NCI-H1417 treated with DMSO at 0.1 percent for 48 hours (cell line): Measurements from ENCODE around the gene NANOS1.
"Not testable (repeated sequence)": the region's sequence is repeated elsewhere in the genome, so short reads cannot be mapped to it uniquely, and the experiment has no call there.

ENCODE experiments used
- DNase-seq: peaks from one replicate; lab custom pipeline; 2025; lab: John Stamatoyannopoulos, UW

NANOS1 gene

DNA sequence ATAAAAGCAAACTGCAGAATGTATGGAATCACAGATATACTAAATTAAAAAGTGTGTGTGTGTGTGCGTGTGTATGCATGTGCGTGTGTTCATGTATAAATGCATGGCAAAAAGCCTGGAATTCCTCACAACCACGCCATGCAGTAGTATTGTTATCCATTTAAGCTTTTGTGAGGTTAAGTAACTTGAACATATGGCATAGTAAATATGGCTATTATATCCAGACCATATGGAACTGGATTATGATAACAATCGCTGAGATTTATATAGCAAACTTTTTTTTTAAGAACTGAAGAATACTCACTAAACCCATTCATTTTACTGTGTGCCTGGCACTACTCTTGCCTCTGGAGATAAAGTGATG, 22.3 kb upstream of the NANOS1 start:
- no peak for DNase-seq

DNA sequence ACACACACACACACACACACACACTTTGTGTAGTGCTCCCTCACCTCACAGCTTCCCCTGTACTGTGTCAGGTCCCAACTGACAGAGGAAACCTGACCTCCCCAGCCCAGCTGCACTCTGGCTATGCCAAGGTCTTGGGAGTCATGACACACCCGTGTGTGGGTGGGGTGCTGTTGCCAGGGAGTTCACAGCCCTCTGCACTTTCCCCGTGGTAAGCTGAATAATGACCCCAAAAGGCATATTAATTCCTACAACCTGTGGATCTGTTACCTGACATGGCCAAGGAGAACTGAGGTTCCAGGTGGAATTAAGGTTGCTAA, 8.9 kb upstream of the NANOS1 start:
- DNase-seq = no peak

DNA sequence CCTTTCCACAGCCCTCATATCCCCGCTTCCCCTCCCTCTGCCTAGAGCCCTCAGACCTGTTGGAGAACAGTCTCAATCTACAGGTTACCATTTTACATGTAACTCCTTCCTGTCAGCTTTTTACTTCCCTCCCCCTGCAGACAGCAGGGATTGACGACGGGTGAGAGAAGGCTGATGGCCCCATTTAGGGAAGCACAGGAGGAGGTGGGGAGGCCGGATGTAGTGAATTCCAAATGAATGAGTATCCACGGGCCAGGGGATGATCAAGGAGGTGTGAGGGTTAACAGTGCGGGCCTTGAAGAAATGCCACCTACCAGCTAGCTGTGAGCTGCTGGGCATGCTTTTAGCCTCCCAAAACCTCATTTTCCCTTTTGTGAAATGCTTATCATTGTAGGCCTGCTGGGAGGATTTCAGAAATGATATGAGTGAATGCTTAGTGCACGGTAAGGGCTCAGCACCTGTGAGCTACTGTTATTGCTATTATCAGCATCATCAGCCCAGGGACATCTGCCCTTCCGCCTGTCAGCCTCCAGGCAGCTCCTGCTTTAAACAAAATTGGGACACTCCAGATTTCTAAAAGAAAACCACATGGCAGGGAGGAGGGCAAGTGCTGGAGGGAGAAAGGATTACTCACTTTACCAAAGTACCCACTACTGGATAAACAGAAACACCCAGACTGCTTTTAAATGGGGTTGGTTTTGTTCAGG, 6.5 kb upstream of the NANOS1 start:
- DNase-seq = no peak

DNA sequence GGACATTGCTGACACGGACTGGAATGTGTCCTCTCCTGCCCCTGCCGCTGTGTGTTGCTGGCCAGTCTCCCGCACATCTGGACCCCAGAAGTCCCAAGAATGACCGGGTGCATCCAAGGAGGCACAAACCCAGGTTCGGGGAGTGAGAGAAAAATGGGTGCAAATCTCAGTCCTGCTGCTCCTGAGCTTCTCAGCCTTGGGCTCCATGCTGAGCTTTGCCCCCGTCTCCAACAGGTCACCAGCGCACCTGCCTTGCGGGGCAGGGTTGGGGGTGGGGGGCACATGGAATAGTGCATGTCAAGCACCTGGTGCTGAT, 6.0 kb upstream of the NANOS1 start:
- DNase-seq = no peak

DNA sequence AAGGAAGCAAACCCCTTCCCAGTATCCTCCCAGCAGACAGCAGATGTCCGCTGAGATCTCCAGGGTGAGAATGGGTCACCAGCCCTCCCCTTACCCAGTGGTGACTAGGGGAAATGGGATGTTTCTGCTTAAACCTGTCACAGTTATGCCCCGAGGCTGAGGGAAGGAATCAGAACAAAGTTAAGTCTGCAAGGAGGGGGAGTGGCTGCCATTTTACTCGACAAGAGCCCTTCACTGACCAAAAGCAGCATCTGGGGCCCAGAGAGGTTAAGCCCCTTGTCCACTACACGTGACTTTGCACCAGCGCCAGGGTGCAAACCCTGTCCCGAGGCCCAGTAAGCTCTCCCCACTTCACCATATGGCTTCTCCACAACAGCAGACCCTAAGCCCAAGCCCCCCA, 4.6 kb upstream of the NANOS1 start:
- DNase-seq = no peak

DNA sequence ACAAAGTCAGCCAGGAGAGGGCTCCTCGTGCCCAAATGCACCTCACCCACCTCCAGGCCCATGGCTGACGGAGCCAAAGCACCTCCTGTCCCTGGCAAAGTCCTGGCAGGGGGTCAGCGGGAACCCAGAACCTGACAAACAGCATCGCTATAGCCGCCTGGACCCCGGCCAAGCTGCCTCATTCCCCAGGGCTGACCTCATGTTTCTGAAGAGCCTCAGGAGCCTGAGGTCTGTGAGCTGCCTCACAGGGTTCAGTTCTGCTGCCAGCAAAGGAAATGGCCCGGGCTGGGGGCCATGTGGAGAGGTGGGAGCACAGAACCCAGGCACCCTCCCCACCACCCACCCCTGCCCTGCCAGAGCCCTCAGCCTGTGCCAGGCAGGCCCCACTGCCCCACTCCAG, 4.2 kb upstream of the NANOS1 start:
- DNase-seq = no peak

DNA sequence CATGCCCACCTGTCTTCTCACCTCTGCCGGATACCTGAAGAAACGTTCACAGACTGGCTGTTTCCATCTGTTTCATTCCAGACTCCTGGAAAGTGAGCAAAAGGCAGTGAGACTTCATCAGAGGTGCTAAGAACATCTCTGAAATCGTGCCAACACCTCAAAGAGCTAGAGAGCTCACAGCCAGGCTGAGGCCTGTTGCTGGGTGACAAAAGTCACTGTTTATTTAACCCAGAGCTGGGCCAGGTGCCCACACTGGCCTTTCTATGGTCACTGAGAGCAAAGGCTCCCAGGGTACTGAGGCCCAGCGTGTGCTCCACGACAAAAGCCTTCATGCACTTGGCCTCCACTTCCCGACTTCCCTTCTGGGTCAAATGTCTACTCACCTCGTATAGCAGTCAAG, 3.7 kb upstream of the NANOS1 start:
- DNase-seq = no peak

DNA sequence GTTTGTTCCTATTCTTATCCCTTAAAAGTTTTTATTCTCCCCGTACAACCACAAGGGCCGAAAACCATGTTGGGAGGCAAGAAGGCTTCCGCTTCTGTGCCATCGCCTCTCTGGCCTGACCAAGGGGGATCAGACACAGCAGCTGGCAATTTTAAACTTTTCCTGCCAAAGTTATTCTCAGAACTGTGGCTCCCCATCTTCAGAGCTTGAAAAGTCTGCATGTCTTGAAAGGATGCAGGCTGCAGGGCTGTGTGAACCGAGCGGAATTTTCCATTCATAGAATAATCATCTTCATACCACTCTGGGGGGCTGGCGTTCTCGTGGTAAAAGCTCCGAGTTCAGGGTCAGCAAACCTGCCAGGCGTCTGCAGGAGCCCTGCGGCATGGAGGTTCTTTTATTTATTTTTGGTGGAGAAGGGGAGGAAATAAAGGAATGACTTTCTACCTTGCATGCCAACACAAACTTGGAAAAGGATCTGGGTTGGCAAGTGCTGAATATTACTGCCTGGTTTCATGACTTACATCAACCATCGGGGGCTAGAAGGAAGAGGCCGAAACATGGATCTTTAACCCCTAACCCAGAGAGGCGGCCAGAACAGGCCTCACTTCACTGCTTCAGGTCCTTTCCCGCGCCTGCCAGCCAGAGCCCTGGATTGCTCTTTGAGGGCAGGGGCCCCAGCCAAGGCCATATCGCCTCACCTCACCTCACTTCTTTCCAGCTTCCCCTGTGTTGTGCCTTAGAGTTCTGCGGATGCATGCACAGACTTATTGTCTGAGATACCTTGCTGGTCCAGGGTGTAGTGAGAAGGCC, 3.0 kb upstream of the NANOS1 start:
- DNase-seq = no peak

DNA sequence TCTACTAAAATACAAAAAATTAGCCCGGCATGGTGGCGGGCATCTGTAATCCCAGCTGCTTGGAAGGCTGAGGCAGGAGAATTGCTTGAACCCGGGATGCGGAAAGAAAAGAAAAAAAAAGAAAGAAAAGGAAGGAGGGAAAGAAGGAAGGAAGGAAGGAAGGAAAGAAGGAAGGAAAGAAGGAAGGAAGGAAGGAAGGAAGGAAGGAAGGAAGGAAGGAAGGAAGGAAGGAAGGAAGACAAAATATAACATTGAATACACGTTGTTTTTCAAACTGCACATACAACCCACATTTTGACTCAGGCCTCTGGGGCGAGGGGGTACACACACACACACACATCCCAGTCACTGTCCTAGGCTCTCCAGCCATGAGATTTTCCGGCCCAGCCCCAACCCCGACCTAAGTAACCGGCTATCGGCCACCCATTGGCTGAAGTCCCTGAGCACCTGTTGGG, 1.0 kb upstream of the NANOS1 start:
- DNase-seq = not testable (repeated sequence)

DNA sequence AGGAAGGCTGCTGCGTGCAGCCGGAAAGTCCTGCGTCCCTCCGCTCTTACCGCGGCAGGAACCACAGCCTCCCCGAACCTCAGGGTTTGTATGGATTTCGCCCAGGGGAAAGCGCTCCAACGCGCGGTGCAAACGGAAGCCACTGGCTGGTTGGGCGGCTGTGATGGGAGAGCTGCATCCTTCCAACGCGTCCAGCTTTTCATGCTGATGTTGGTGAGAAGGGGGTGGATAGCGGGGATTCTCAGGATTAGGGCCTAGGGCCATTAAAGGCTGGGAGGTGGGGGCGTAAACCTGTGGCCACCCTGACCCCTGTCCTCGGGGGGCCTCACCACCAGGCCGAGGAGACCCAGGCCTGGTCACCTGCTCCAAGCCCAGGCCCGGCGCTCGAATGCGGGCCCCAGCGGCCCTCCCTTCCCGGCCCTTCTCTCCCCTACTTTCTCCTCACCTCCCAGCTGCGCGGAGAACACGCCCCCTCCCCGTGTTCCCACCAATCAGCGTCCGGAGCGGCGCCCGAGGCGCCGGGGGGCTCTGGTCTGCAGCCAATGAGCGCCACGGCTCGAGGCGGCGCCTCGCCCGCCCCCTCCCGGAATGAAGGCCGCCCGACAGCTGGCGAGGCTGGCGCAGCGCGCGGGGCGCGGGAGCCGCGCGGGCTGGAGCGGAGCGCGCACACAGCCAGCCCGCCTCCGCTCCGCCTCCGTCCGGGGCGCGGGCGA, 458 bp upstream of the NANOS1 start:
- peak; percentile 60 for DNase-seq

DNA sequence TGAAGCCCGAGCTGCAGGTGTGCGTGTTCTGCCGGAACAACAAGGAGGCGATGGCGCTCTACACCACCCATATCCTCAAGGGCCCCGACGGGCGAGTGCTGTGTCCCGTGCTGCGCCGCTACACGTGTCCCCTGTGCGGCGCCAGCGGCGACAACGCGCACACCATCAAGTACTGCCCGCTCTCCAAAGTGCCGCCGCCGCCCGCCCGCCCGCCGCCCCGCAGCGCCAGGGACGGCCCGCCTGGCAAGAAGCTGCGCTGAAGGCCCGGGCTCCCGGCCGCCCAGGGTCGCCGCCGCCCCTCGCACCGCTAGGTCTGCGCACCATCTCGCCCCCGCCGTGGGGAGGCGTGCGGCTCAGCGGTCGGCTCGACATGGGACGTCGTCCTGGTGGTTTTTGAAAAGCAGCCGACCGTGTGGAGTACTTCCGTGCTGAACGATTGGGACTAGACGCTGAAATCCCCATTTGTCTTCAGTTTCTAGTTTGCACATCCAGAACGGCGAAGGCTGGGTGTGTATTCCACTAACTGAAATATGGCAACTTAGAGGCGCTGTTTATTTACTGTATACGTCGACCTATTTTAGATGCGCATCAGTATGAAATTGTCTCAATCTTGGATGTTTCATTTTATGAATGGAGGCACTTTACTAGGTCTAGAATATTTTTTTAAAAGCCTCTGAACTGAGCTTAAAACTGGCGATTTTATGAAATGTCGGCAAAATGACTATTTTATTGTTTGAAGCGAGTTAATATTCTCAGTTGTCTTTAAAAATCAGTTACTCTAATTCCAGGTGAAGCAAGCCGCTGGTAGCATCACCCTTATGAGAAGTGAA, 1.1 kb downstream of the NANOS1 start:
- DNase-seq = no peak

DNA sequence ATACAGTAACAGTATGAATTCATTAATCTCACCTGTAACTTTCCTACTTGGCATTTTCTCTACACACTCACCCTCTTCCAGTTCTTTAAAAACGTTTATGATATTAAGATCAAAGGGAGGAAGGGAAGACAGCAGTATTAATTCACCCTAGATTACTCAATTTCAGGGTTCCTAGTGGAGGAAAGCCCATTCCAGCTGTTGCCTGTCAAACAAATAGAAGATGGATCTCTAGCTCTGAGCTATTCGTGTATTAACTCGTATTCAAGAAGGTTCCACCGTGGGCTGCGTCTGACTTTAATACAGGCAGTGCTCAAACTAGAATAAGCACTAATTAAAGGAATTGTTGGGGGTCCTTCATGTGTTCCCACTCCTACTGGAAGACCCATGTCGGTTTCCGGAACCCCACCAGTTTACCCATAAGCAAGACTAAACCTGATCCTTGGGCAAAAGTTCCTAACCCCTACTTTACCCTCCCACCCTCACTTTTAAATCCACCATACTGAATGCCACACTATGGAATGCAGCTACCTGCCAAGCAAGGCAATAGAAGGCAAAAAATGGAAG, 2.1 kb downstream of the NANOS1 start:
- DNase-seq = no peak

DNA sequence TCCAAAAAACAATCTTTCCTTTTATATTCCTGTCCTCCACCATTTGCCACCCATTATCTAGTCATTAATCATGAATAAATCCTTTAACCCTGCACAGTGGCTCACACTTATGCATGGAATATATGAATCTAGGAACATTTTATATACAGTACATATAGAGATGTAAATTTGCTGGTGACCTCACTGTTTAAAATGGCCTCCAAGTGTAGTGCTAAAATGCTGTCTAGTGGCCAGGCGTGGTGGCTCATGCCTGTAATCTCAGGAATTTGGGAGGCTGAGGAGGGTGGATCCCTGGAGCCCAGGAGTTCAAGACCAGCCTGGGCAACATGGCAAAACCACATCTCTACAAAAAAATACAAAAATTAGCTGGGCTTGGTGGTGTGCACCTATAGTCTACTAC, 9.6 kb downstream of the NANOS1 start:
- DNase-seq = no peak

DNA sequence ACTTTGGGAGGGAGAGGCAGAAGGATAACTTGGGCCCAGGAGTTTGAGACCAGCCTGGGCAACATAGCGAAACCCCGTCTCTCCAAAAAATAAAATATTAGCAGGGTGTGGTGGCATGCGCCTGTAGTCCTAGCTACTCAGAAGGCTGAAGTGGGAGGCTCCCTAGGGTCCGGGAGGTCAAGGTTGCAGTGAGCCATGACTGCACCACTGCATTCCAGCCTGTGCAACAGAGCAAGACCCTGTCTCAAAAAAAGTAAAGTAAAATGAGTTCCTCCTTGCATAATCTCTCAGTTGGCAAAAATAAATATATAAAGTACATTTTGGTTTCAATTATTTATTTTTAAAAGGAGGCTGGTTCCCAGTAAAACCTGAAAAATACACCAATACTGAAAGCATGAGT, 11.8 kb downstream of the NANOS1 start:
- DNase-seq = no peak

DNA sequence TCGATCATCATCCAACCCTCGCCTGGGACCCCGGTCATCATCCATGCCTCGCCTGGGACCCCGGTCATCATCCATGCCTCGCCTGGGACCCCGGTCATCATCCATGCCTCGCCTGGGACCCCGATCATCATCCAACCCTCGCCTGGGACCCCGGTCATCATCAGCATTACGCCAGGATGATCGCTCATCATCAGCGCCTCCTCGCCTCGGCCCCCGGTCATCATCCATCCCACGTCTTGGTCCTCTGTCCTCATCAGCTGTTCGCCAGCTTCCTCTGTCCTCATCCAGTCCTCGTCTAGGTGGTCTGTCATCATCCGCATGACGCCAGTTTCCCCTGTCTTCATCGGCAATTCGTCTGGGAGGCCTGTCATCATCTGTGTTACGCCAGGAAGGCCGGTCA, 12.7 kb downstream of the NANOS1 start:
- no peak for DNase-seq

DNA sequence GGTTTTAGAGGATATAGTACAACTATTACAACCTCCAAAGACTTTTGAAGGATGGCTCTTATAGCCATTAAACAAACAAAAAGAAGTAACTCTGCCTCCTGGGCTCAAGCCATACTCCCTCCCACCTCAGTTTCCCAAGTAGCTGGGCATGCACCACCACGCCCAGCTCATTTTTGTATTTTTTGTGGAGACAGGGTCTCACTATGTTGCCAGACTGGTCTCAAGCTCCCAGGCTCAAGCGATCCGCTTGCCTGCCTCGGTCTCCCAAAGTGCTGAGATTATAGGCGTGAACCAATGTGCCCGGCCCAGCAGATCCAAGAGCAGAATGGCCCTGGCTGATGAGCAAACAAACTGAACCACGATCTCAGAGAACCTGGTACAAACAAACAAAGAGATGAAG, 16.0 kb downstream of the NANOS1 start:
- no peak for DNase-seq

DNA sequence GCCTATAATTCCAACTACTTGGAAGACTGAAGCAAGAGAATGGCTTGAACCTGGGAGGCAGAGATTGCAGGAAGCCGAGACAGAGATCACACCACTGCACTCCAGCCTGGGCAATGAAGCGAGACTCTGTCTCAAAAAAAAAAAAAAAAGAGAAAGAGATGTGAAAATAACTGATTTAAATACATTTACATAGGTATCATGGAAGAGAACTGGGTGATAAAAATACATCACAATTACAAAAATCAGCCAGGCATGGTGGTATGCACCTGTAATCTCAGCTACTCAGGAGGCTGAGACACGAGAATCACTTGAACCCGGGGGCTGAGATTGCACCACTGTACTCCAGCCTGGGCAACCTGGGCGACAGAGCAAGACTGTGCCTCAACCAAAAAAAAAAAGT, 19.8 kb downstream of the NANOS1 start:
- DNase-seq = no peak

DNA sequence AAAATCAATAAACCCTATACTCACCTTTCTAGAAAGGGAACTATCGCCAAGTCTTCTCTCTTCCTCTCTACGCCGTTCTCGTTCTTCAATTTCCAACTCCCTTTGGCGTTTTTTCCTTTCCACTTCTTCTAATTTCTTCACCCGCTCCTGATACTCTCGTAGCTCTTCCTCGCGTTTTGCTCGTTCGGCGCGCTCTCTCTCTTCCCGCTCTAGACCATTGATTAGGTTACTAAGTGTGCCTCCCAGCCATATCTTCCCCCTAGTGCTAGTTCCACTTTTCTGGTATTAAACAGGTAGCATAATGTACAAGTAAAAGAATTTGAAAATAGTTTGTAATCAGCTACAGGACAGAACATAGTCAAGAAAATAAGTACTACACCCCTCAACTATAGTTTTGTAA, 20.3 kb downstream of the NANOS1 start:
- DNase-seq = no peak

DNA sequence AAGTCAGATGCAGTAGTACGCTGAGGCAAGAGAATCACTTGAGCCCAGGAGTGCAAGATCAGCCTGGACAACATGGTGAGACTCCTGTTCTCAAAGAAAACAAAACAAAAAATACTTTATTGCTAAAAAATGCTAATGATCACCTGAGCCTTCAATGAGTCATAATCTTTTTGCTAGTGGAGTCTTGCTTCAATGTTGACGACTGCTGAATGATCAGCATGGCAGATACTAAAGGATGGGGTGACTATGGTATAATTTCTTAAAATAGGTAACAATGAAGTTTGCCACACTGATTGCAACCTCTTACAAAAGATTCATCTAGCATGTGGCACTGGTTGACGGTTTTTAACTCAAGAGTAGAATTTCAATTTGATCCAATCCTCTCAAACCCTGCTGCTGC, 22.3 kb downstream of the NANOS1 start:
- DNase-seq = no peak

DNA sequence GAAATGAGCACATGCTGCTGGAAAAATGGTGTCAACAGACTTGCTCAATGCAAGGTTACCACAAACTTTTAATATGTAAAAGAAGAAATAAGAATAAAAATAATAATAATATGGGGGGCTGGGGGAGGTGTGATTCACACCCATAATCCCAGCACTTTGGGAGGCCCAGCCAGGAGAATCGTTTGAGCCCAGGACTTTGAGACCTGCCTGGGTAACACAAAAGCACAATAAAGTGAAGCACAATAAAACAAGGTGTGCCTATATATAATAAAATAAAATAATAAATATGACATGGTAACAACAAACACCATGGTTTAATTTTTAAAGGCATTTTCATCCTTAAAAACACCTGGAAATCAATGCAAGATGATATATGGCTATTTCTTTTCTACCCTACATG, 26.0 kb downstream of the NANOS1 start:
- DNase-seq = no peak

DNA sequence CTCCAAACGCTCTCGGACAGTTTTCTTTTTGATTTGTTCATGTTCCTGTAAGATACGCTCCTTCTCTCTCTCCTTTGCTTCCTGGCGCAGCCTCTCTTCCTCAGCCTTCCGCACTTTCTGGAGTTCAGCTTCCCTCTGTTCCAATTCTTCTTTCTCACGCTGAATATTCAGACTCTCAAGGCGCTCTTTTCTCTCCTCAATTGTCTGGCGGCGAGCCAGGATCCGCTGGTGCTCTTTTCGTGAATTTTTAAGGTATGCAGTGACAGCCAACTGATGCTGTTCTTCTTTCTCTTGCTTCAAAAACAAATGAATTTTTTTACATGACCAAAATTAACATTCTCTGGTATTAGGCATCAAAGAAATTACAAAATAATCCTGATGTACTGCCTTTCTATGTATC, 28.5 kb downstream of the NANOS1 start:
- DNase-seq = no peak

DNA sequence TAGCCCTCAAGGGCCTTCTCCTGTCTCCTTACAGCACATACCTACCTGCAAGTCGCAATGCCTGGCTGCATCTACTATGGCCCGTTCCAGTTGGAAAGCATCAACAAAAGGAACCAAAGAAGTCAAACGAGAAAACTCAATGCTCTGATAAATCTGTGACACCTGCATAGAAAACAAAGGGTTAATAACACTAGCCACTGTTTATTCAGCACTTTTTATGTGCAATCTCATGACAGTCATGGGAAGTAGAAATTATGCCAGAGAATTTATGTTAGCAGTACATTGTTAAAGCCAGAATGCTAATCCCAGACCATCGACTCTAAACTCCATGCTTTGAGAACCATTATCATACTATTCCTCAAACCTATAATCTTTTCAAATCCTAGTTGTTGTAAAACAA, 30.0 kb downstream of the NANOS1 start:
- no peak for DNase-seq
